ENCODE data around the gene BTBD17. TPM values are rescaled to one million over a fixed set of nuclear protein-coding genes. Genes with fewer than 3 reads are reported as not detected.

The BTBD17 gene
- polyA plus RNA-seq, 1 of the 3 experiments (the other 2 are of a cell fraction) = not detected

- Histone ChIP-seq H2AFZ (ENCODE audit: low read depth) (no peak overlapping the region), H3K9me3 (no peaks in the 10 kb centered on the region), H3K4me1 (ENCODE audit: control insufficient read depth in 1 of 2, insufficient read depth in 2 of 2, low read depth in 1 of 2, low read length in 1 of 2) (no peaks in the 10 kb centered on the region), H3K27ac (ENCODE audit: low read depth in 2 of 2, low read length in 1 of 2) (no peak overlapping the region), H3K36me3 (replicated peaks in 1 of 2; ENCODE audit: control insufficient read depth in 1 of 2, insufficient read depth in 2 of 2, low read length in 1 of 2) (no peaks in the 10 kb centered on the region), H3K4me2 (no peak overlapping the region), H3K9ac (no peak overlapping the region), H3K27me3 (ENCODE audit: insufficient read depth) (no peaks in the 10 kb centered on the region), H3K4me3 (ENCODE audit: low read depth in 2 of 2, low read length in 1 of 2) (no peak overlapping the region), H3K79me2 (ENCODE audit: insufficient read depth) (no peaks in the 10 kb centered on the region), H4K20me1 (ENCODE audit: insufficient read depth) (no peaks in the 10 kb centered on the region), H3F3A (replicated peaks; ENCODE audit: insufficient read depth) (no peaks in the 10 kb centered on the region), H3K9me2 (no peaks in the 10 kb centered on the region)
- 46% methylated on average over 13 of the region's 13 CpGs for WGBS (ENCODE audit: low lambda C conversion rate)
- TF ChIP-seq ELF1 (IDR thresholded peaks at IDR 0.05) (no peak), NRF1 (IDR thresholded peaks at IDR 0.05; ENCODE audit: low read depth, low read length) (no peak), FOSL2 (IDR thresholded peaks at IDR 0.05; ENCODE audit: borderline replicate concordance, low read depth) (no peak), FOXJ3 (CRISPR knock-in tag; IDR thresholded peaks at IDR 0.05) (no peak), RFX5 (IDR thresholded peaks at IDR 0.05; ENCODE audit: low read length) (no peak), USF1 (IDR thresholded peaks at IDR 0.05; ENCODE audit: borderline replicate concordance, low read depth) (no peak), MXI1 (IDR thresholded peaks at IDR 0.05; ENCODE audit: low read depth, low read length) (no peak), TEAD4 (IDR thresholded peaks at IDR 0.05; ENCODE audit: borderline replicate concordance, insufficient read depth) (no peak), TCF12 (IDR thresholded peaks at IDR 0.05) (no peak), RXRA (IDR thresholded peaks at IDR 0.05; ENCODE audit: borderline replicate concordance, low read depth) (no peak), JUND (IDR thresholded peaks at IDR 0.05) (no peak), CTCF (IDR thresholded peaks at IDR 0.05) (no peak)
- ChIA-PET CTCF (interaction anchor here (0.8 to 12.6 kb wide), 7 partner anchors 14 to 130 kb away, joined by 3 to 194 read pairs (median 3); partner anchors contain the start of genes BTBD17 and GPR142), POLR2A (no interaction called here)
- DNase-seq = no peak
Measured at GRCh38 chr17:74345433-74346241, 16.0 kb downstream of the BTBD17 start.

GRCh38 chr17:74344658-74345057 lies 17.0 kb downstream of the BTBD17 start:
- no peak overlapping the region for H3K4me2 ChIP-seq
- no peaks in the 10 kb centered on the region for H3F3A ChIP-seq (replicated peaks; ENCODE audit: insufficient read depth)
- no peaks in the 10 kb centered on the region for H3K9me3 ChIP-seq
- no peak for TF ChIP-seq EZH2phosphoT487 (IDR thresholded peaks at IDR 0.05; ENCODE audit: borderline replicate concordance, low read depth)
- no peak for TF ChIP-seq CTCF (IDR thresholded peaks at IDR 0.05)
- TF ChIP-seq TAF1 (IDR thresholded peaks at IDR 0.05; ENCODE audit: borderline replicate concordance, low read depth, low read length) = no peak
- TF ChIP-seq TCF12 (IDR thresholded peaks at IDR 0.05) = no peak
- no peak for TF ChIP-seq RCOR1 (IDR thresholded peaks at IDR 0.05; ENCODE audit: low read length)
- no peak for TF ChIP-seq IRF3 (IDR thresholded peaks at IDR 0.05; ENCODE audit: low read depth, low read length)
- no peak for TF ChIP-seq NRF1 (IDR thresholded peaks at IDR 0.05; ENCODE audit: low read depth, low read length)
- TF ChIP-seq SMC3 (IDR thresholded peaks at IDR 0.05; ENCODE audit: low read depth, low read length) = no peak
- no peak for TF ChIP-seq ELF1 (IDR thresholded peaks at IDR 0.05)
- no peaks in the 10 kb centered on the region for H3K9me2 ChIP-seq
- no peak overlapping the region for H3K27ac ChIP-seq (ENCODE audit: low read depth in 2 of 2, low read length in 1 of 2)
- no peaks in the 10 kb centered on the region for H4K20me1 ChIP-seq (ENCODE audit: insufficient read depth)
- no peak for DNase-seq
- H3K79me2 ChIP-seq (ENCODE audit: insufficient read depth) = no peaks in the 10 kb centered on the region
- no peaks in the 10 kb centered on the region for H3K4me1 ChIP-seq (ENCODE audit: control insufficient read depth in 1 of 2, insufficient read depth in 2 of 2, low read depth in 1 of 2, low read length in 1 of 2)
- ChIA-PET CTCF (interaction anchor here (0.8 to 12.6 kb wide), 3 partner anchors 20 to 129 kb away, joined by 3 to 194 read pairs (median 5); partner anchors contain the start of genes BTBD17 and GPR142), POLR2A (no interaction called here)
- H3K9ac ChIP-seq = no peak overlapping the region
- 81% methylated on average over 20 of the region's 21 CpGs for WGBS (ENCODE audit: low lambda C conversion rate)
- no peak overlapping the region for H2AFZ ChIP-seq (ENCODE audit: low read depth)
- H3K4me3 ChIP-seq (ENCODE audit: low read depth in 2 of 2, low read length in 1 of 2) = no peak overlapping the region
- no peaks in the 10 kb centered on the region for H3K36me3 ChIP-seq (replicated peaks in 1 of 2; ENCODE audit: control insufficient read depth in 1 of 2, insufficient read depth in 2 of 2, low read length in 1 of 2)
- H3K27me3 ChIP-seq (ENCODE audit: insufficient read depth) = no peaks in the 10 kb centered on the region
